H9 (cell line): ENCODE measurements around the gene RSPRY1. TPM values are rescaled to one million over a fixed set of nuclear protein-coding genes. Genes with fewer than 3 reads are reported as not detected.

Experiments used
- DNase-seq: peaks from one replicate; pipeline ENCODE4 v3.0.0-alpha.2; 2017
- H2AFZ ChIP-seq: one replicate; pipeline ENCODE4 v1.6.1; 2013; ENCODE audit warnings: mild to moderate bottlenecking, low read length, control low read depth, moderate library complexity
- H2AK5ac ChIP-seq: 2 replicates; pipeline ENCODE4 v1.6.1; 2013; ENCODE audit warnings: low read length, control low read depth, mixed read lengths; ENCODE audit not compliant: insufficient read length
- H2BK120ac ChIP-seq: one replicate; pipeline ENCODE4 v1.6.1; 2013; ENCODE audit warnings: low read depth, mild to moderate bottlenecking, low read length, control low read depth, inconsistent platforms; ENCODE audit not compliant: poor library complexity, severe bottlenecking
- H2BK12ac ChIP-seq: 2 replicates; pipeline ENCODE4 v1.6.1; 2013; ENCODE audit warnings: low read length, control low read depth, mixed read lengths, low read depth; ENCODE audit not compliant: insufficient read length
- H2BK15ac ChIP-seq: 2 replicates; pipeline ENCODE4 v1.6.1; 2013; ENCODE audit warnings: low read depth, low read length, control low read depth
- H2BK20ac ChIP-seq: one replicate; pipeline ENCODE4 v1.6.1; 2013; ENCODE audit warnings: low read depth, mild to moderate bottlenecking, low read length, control low read depth, inconsistent platforms; ENCODE audit not compliant: poor library complexity, severe bottlenecking
- H2BK5ac ChIP-seq: 2 replicates; pipeline ENCODE4 v1.6.1; 2013; ENCODE audit warnings: low read length, control low read depth, mixed read lengths; ENCODE audit not compliant: insufficient read length
- H3K14ac ChIP-seq: 2 replicates; pipeline ENCODE4 v1.6.1; 2013; ENCODE audit warnings: low read length, control low read depth; ENCODE audit not compliant: insufficient read depth
- H3K18ac ChIP-seq: 2 replicates; pipeline ENCODE4 v1.6.1; 2013; ENCODE audit warnings: low read depth, mild to moderate bottlenecking, mixed read lengths, low read length, control low read depth; ENCODE audit not compliant: insufficient read length
- H3K23ac ChIP-seq: 2 replicates; pipeline ENCODE4 v1.6.1; 2013; ENCODE audit warnings: low read length, control low read depth, mixed read lengths, low read depth; ENCODE audit not compliant: insufficient read length
- H3K23me2 ChIP-seq: 2 replicates; pipeline ENCODE4 v1.6.1; 2013; ENCODE audit warnings: low read depth, mild to moderate bottlenecking, mixed read lengths, low read length, control low read depth; ENCODE audit not compliant: insufficient read length, poor library complexity, severe bottlenecking
- H3K27ac ChIP-seq: 2 replicates; pipeline ENCODE4 v1.5.1; 2013; ENCODE audit warnings: low read length, control low read depth, mixed read lengths, low read depth; ENCODE audit not compliant: insufficient read length
- H3K27me3 ChIP-seq: 2 replicates; pipeline ENCODE4 v1.6.1; 2013; ENCODE audit warnings: low read length, control low read depth, inconsistent platforms; ENCODE audit not compliant: insufficient read depth
- H3K4ac ChIP-seq: 2 replicates; pipeline ENCODE4 v1.6.1; 2013; ENCODE audit warnings: low read depth, mild to moderate bottlenecking, control low read depth, inconsistent platforms, low read length, moderate library complexity
- H3K4me1 ChIP-seq: 2 replicates; pipeline ENCODE4 v1.6.1; 2013; ENCODE audit warnings: low read length, control low read depth, inconsistent platforms; ENCODE audit not compliant: insufficient read depth
- H3K4me2 ChIP-seq: 2 replicates; pipeline ENCODE4 v1.6.1; 2013; ENCODE audit warnings: low read length, control low read depth, mixed read lengths; ENCODE audit not compliant: insufficient read length, insufficient read depth
- H3K56ac ChIP-seq: 2 replicates; pipeline ENCODE4 v1.6.1; 2013; ENCODE audit warnings: low read depth, mild to moderate bottlenecking, mixed read lengths, low read length, control low read depth; ENCODE audit not compliant: insufficient read length
- H3K79me1 ChIP-seq: 2 replicates; pipeline ENCODE4 v1.6.1; 2013; ENCODE audit warnings: low read depth, mild to moderate bottlenecking, moderate library complexity, low read length, control low read depth, inconsistent platforms; ENCODE audit not compliant: insufficient read depth, poor library complexity, severe bottlenecking
- H3K79me2 ChIP-seq: 2 replicates; pipeline ENCODE4 v1.6.1; 2013; ENCODE audit warnings: low read length, control low read depth, inconsistent platforms; ENCODE audit not compliant: insufficient read depth
- H3K9ac ChIP-seq: 2 replicates; pipeline ENCODE4 v1.6.1; 2013; ENCODE audit warnings: low read length, control low read depth, mixed read lengths; ENCODE audit not compliant: insufficient read length; ENCODE audit errors: extremely low read depth
- H3K9me3 ChIP-seq: one replicate; pipeline ENCODE4 v1.6.1; 2013; ENCODE audit warnings: low read depth, low read length, inconsistent platforms; ENCODE audit not compliant: control insufficient read depth
- H3T11ph ChIP-seq: one replicate; pipeline ENCODE4 v1.6.1; 2013; ENCODE audit warnings: mild to moderate bottlenecking, low read length, control low read depth, inconsistent platforms
- H4K20me1 ChIP-seq: one replicate; pipeline ENCODE4 v1.6.1; 2013; ENCODE audit not compliant: control insufficient read depth, insufficient read length, insufficient read depth
- H4K5ac ChIP-seq: 2 replicates; pipeline ENCODE4 v1.6.1; 2013; ENCODE audit warnings: low read depth, mild to moderate bottlenecking, mixed read lengths, low read length, control low read depth; ENCODE audit not compliant: insufficient read length
- H4K8ac ChIP-seq: replicated peaks from 2 replicates; pipeline ENCODE4 v1.6.1; 2013; ENCODE audit warnings: low read length, control low read depth, mixed read lengths, low read depth; ENCODE audit not compliant: insufficient read length
- H4K91ac ChIP-seq: 2 replicates; pipeline ENCODE4 v1.6.1; 2013; ENCODE audit warnings: low read depth, mild to moderate bottlenecking, moderate library complexity, mixed read lengths, low read length, control low read depth; ENCODE audit not compliant: insufficient read length
- H3K27ac Mint-ChIP-seq, 3 experiments: 2 replicates in 2 of 3; 3 replicates in 1 of 3; pipeline ENCODE4 v1.8.0; 2020 to 2021; ENCODE audit warnings: mixed read lengths in 3 of 3, mild to moderate bottlenecking in 1 of 3, moderate library complexity in 1 of 3
- H3K27me3 Mint-ChIP-seq: 2 replicates; pipeline ENCODE4 v1.8.0; 2021; ENCODE audit warnings: low read depth, mild to moderate bottlenecking, moderate library complexity, mixed read lengths
- H3K36me3 Mint-ChIP-seq, 3 experiments: 2 replicates in 2 of 3; 3 replicates in 1 of 3; pipeline ENCODE4 v1.8.0; 2020 to 2021; ENCODE audit warnings: low read depth in 3 of 3, mixed read lengths in 3 of 3; ENCODE audit not compliant: insufficient read depth in 1 of 3
- H3K4me1 Mint-ChIP-seq, 2 experiments: 2 replicates each; pipeline ENCODE4 v1.8.0; 2020; ENCODE audit warnings: mixed read lengths in 2 of 2
- H3K4me3 Mint-ChIP-seq, 2 experiments: 2 replicates in 1 of 2; 3 replicates in 1 of 2; pipeline ENCODE4 v1.8.0; 2020 to 2021; ENCODE audit warnings: mild to moderate bottlenecking in 2 of 2, mixed read lengths in 2 of 2, moderate library complexity in 1 of 2
- H3K9me3 Mint-ChIP-seq, 2 experiments: 2 replicates in 1 of 2; 3 replicates in 1 of 2; pipeline ENCODE4 v1.8.0; 2020; ENCODE audit warnings: mild to moderate bottlenecking in 2 of 2, mixed read lengths in 2 of 2, moderate library complexity in 1 of 2
- CTCF ChIP-seq: fragments of 200-600 bp; sonication (generic); conservative IDR thresholded peaks from 3 replicates; pipeline ENCODE4 v1.8.0; 2021; ENCODE audit warnings: antibody characterized with exemption, mild to moderate bottlenecking
- WGBS: extraction: QIAGEN DNeasy Blood & Tissue Kit; methylation state at CpG from one replicate; pipeline ENCODE4 v1.1.7; 2013; ENCODE audit warnings: missing lambda C conversion rate, low lambda C conversion rate, mixed read lengths; ENCODE audit not compliant: insufficient read length; ENCODE audit errors: extremely low coverage; 5-methylcytosine and 5-hydroxymethylcytosine counted together
- total RNA-seq: library from RNA; stranded (reverse); gene quantifications from 2 replicates; pipeline ENCODE4 v1.2.1, GENCODE V29; 2021

Gene RSPRY1
- total RNA-seq, 1 experiment from 2014 or later: 36.1 TPM

DNA sequence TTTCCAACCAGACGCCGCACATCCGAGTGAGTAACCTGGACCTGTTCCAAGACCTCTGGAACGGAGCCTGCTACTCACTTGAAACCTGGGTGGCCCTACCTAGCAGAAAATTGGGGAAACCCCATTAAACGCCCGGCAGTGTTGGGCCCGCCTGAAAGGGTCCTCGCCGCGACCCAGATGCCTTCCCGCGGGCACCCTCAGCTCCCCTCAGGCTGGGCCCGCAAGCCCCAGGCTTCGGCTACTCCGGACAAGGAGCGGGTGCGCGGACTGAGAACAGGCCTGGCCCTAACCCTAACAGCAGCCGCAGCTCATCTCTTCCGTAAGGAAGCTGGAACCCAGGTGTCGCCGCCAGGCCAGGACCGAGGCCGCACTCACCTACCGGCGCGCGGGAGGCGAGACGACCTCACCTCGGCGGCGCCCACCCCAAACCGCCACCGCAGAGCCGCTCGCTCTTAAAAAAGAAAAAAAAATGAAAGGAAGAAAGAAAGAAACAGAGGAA, 634 bp upstream of the RSPRY1 start:
- Histone ChIP-seq H3K79me2 (peaks cover 20% of the 10 kb centered on the region), H3K4ac (no peak overlapping the region; the same call in 1 of the 2 replicates), H3K27me3 (no peaks in the 10 kb centered on the region), H3K23me2 (peaks cover 14% of the 10 kb centered on the region), H3K14ac (peak overlapping the region; percentile 79; the same call in 1 of the 2 replicates), H3T11ph (no peak overlapping the region), H3K23ac (no peak overlapping the region), H2AFZ (no peak overlapping the region), H3K56ac (no peak overlapping the region), H2BK120ac (no peak overlapping the region), H2BK12ac (no peak overlapping the region), H3K9me3 (no peaks in the 10 kb centered on the region), H3K9ac (peak overlapping the region; percentile 85), H3K18ac (peak overlapping the region; percentile 80), H2AK5ac (no peak overlapping the region), H2BK20ac (no peak overlapping the region), H4K5ac (no peak overlapping the region), H4K20me1 (no peaks in the 10 kb centered on the region), H3K27ac (no peak overlapping the region), H4K91ac (no peak overlapping the region), H4K8ac (no peak overlapping the region), H3K4me1 (peaks cover 2% of the 10 kb centered on the region; the same call in 1 of the 2 replicates), H3K4me2 (peak overlapping the region; percentile 99), H2BK15ac (no peak overlapping the region), H3K79me1 (peaks cover 4% of the 10 kb centered on the region), H2BK5ac (no peak overlapping the region)
- no peak for DNase-seq
- Mint-ChIP-seq H3K4me1 (peaks cover 42 to 45% of the 10 kb centered on the region in 2 experiments), H3K27me3 (no peaks in the 10 kb centered on the region), H3K4me3 (peak overlapping the region; percentile 98 to 99), H3K27ac (peak overlapping the region; percentile 96 to 99 (median 97)), H3K36me3 (peaks cover 0 to 6% (median 0%) of the 10 kb centered on the region in 3 experiments; a peak in 5 of 7 replicates), H3K9me3 (no peaks in the 10 kb centered on the region; a peak in 1 of 5 replicates)
- TF ChIP-seq CTCF: no peak
- WGBS: no CpG with 5 or more reads among the region's 37 CpGs
